ENCODE results near the gene SARDH.
"Not testable (repeated sequence)": the region's sequence is repeated elsewhere in the genome, so short reads cannot be mapped to it uniquely, and the experiment has no call there.

SARDH gene

DNA sequence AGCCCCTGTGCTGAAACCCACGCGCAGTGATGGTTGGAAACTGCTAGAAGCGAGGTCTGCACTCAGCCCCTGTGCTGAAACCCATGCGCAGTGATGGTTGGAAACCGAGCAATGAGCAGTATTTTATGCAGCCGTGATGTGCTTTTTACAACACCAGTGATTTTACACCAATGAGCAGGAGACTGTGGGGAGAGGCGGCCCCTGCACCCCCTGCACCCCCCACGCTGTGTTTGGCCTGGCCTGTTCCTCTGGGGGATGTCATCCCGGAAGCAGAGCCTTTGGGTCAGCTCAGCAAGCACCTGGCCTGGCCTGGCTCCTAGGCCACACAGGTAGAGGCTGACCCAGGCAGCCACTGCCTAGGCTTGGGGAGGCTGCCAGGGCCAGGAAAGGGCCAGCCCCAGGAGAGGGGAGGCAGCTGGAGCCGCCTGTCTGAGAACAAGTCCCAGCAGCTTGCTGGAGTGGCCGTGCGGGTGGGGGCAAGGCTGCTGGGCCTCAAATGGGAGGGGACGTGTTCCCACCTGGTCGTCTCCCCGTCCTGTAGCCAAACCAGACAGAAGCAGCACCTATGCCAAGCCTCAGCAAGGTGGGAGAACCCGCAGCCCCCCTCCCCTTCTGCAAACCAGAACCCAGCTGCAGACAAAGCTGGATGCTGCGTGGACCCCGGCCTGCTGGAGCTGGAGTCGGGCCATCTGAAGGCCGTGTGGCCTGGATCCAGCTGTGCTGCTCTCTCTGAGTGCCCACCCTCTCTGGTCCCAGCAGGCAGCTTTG is 55.1 kb downstream of the SARDH start:
- DNase-seq: no peak

DNA sequence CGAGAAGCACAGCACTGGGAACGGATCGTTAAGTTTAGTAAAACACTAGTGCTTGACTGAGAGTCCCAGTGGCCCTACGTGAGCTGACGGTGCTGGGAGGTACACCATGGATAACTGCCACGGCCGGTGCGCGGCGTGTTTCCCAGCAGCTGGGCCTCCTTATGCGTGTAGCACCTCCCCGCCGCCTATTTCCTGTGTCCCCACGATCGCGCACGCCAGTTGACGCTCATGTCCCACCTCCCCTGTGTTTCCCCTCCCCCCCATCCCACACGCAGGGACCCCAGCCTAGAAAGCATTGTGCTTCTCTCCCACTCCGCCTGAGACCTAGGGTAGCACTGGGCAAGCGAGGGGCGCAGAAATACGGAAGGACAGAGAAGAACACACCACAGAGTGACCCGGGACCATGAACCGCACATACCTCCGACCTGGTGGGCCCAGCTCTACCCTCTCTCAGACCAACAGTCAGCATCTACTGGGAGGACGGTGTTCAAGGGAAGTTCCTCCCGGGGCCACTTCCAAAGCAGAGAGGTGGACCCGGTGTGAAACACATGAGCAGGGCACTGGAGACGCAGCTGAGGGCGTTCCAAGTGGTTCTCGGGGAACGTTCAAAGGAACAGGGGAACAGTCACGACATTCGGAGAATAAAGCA is 56.4 kb downstream of the SARDH start:
- no peak for DNase-seq

DNA sequence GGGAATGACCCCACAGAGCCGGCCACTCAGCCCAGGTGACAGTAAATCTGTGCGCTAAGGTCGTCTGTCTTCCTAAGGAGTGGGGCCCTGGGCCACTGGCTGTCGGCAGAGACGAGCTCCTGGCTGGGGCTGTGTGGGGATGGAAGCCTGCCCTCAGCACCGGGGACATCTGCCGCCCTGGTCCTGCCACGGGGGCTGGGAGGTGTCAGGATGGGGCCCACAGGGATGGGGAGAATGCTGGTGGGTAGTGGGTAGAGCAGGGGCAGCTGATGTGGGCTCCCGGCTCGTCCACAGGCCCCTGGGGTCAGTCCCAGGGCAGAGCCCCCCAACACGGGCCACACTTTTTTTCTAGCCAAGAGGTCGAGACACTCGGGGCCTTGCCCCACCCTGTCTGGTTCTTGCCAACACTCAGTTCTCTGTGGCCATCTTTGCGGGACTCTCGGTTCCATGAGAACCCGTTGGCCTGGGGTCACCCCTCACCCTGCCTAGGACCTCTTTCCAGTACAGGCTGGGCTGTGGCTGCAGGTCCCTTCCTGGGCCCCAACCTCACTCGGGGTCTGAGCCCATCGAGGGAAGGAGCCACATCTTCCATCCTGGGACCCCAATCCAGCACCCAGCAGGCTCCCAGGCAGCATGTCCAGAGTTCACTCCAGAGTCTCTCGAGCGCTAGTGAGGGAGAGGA is 57.0 kb downstream of the SARDH start:
- DNase-seq: no peak

DNA sequence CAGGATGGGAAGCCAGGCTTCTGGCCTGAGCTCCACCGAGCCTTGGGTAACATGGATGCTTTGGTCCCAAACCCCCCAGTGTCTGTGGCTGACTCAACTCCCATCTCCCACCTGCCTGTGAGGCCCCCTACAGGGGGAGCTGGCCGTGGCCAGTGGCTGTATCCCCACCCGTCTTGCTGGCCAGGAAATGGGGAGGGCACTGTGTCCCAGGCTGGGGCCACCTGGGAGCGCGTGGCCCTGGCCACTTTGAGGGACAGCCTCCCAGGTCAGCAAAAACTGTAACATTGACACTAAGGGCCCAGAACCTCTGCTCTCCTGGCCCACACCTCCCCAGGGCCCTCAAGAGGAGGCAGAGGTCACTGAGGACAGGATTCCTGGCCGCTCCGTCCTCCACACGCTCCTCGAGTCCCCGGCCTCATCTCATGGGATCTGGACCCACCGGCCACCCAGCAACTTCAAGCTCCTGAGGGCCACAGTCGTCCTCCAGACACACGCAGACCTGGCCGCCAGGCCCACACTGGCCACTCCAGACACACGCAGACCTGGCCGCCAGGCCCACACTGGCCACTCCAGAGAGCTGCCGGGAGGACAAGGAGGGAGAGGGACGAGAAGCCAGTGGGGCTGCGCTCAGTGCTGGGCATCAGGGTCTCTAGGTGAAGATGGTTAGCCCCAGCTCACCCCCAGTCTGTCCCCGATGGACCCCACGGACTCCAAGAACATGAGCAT is 57.7 kb downstream of the SARDH start:
- no peak for DNase-seq

DNA sequence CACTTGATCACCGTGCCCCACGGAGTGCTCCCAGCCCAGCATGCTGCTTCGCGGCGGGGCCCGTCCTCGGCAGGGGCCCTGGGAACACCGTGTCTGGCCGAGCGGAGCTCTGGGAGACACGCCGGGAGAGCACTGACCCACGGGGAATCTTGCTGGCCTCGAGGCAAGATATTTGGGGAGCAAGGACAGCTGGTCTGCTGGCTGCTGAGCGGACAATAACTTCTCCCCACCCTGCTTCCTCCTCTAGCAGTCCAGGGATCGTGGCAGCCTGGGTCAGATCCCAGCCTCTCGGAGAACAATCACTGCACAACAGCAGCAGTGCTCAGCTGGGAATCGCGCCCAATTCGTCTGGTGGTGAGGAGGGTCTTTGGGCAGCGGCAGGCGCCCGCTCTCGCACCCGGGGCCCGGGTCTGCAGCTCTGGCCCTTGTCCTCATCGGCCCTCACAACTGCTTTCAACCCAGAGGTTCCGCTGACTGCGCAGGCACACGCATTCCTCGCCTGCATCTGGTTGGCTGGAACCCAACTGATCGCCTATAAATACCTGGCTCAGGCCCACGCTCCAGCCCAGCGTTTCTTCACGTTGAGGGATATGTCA is 58.6 kb downstream of the SARDH start:
- no peak for DNase-seq

DNA sequence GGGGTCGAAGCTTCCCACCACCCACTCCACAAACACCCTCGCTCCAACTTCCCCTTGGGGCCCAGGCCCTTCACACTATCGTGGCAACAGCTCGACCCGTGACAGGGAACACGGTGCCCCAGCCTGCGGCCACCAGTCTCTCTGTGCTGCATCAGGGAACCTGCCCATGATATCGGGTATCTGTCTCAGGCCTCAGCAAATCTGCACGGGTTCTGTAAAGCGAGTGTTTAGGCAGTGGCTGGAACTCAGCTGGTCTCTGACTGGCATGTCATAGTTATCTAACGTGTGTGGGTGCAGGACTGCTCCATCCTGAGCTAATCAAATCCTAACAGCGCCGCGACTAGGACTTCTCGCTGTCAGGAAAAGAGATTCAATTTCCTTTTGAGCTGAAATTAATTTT is 59.1 kb downstream of the SARDH start:
- DNase-seq: no peak

DNA sequence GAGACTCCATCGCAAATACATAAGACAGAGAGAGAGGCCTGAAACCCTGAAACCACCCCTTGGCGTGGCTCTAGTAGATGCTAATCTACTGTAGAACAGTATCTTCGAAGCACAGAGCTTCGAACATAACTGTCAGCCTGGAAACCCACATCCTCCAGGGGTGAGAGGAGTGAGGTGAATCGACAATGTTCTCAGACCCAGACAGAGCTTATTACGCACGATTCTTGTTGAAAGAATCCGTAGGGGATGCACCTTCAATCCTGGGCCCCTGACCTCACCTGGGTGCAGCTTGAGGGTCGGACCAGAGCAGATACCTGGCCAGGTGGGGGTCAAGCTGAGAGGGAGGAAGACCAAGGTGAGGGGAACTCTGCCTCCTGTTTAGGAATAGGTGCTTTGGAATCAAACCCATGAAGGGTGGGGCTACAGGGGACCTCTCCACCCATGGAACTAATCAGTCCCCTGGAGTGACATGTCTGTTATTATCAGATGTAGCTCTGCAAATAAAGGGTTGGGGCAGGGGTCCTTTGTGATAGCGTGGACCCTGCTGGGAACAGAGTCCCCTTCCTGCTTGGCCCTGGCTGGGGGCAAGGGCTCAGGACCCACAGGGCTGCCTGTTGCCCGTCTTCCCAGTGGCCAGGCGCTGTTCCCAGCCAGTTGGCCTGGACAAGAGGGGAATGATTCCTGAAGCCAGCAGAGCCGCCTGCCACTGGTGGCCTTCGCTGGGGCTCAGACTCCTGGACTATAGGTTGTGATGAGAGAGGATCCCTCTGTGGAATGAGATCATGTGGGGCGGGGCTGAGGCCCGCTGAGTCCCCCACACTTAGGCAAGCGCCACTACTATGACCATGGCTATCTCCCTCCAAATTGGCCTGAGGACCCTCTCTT is 60.8 kb downstream of the SARDH start:
- DNase-seq: no peak

DNA sequence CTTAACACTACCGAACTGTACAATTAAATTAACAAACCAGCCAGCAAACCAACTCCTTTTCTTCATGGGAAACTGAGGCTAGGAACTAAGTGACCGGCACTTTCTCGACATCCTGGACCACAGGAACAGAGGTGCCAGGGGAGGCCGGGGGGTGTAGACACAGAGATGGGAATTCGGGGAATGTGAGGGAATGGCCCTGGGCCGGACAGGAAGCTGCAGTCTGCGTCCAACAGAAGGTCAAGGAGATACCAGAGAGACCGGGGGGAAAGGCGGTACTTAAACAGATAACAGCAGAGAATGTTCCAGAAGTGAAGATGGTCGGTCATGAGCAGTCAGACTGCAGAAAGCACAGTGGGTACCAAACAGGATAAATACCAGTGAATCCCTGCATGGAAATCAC is 61.7 kb downstream of the SARDH start:
- no peak for DNase-seq

DNA sequence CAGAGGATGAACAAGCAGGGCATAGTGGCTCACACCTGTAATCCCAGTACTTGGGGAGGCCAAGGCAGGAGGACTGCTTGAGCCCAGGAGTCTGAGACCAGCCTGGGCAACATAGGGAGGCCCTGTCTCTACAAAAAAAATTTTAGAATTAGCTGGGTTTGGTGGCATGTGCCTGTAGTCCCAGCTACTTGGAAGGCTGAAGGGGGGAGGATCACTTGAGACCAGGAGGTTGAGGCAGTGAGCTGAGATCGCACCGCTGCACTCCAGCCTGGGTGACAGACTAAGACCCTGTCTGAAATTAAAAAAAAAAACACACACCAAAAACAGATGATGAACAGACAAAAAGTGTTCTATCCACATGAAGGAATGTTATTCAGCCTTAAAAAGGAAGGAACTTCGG is 62.4 kb downstream of the SARDH start:
- DNase-seq: not testable (repeated sequence)

DNA sequence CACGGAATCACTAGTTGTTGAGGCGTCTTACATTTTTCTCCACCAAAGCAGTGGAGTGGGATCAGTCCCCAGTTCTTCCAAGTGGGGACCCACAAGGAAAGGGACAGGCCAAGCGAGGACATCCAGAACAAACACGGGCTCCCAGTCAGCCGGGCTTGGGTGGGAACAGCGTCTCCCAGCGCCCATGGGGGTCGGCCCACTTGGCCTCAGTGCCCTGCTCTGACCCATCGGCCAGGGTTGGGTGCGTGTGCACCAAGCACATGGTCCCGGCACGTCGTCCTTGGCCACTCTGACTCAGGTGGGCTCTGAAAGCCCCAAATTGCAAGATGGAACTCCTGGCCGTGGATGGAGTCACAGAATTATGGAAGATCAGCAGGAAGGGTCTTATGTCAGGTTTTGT is 64.1 kb downstream of the SARDH start:
- DNase-seq: no peak

DNA sequence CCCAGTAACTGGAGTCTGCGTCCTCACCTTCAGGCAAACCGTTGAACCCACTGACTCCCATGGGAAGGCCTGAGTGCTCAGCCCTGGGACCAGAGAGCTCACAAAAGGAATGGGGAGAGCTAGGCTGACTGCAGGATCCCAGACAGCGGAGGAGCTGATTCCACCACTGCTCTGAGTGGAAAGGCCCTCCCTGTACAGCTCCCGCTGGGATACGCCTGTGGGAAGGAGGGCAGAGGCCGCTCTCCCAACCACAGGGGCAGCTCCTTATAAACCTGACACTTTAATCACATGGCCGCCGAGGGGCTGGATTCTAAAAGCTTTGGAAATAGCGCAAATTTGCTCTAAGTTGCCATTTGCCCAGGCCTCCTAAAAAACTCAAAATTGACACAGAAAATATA is 64.9 kb downstream of the SARDH start:
- DNase-seq: no peak

DNA sequence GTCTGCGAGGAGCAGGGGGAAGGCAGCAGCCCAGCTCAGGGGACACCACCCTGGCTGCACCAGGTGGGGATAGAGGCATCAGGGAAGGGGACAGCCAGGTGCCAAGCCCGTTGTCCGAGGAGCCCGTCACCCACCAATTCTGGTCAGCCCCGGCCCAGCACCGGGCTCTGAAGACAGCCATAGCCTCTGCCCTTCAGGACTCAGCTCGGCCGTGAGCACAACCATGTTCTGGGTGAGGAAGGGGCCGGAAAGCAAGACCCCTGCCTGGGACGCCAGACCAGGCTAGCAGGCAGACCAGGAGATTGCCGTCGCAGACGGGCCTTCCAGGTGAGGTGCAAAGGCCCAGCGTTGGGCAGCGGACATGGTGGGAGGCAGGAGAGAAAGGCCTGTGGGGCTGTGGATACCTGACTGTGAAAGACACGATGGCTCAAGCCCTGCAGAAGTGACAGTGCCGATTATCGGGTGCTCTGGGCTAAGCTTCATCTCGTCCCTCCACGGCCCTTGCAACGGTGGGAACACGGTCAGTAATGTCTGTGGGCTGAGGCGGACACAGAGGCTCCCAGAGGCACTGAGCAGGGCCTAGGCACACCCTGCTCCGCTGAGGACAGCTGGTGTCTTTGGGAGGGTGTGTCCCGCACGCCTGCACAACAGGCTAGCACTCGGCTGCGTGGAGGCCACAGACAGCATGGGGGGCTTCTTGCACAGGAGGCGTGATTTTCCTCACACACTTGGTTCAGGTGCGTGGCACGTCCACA is 65.5 kb downstream of the SARDH start:
- no peak for DNase-seq

DNA sequence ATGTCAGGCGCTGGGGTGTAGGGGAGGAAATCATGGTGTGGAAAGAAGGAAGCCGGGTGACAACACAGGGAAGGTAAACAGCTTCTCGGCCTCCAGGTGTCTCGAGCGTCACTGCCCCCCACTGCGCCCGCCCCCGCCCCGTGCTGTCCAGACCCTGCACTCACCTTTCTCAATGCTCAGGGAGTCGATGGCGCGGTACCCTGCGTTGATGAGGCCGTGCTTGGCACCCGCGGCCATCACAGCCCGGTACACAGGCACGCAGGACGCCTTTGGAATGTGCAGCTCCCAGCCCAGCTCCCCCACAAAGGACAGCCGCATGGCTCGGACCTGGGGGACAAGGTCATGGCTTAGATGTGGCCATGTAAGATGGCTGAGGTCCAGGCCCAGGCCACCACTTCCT is 66.8 kb downstream of the SARDH start:
- DNase-seq: no peak

DNA sequence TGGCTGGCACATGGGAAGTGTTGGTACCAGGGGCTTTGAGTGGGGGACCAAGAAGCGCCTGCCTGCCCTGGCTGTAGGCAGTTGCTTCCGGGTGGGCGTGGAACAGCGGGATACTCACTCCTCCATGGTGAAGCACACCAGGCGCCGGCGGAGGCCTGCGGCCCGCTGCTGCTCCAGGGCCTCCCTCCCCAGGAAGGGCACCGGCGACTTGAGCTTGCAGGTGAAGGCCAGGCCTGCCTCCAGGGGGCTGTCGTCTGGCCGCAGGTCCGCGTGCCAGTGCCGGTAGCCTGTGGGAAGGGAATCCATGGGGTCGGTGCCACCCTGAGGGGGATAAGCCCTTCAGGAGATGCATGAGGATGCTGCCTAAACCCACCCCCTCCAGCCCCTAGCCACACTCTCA is 67.7 kb downstream of the SARDH start:
- no peak for DNase-seq

DNA sequence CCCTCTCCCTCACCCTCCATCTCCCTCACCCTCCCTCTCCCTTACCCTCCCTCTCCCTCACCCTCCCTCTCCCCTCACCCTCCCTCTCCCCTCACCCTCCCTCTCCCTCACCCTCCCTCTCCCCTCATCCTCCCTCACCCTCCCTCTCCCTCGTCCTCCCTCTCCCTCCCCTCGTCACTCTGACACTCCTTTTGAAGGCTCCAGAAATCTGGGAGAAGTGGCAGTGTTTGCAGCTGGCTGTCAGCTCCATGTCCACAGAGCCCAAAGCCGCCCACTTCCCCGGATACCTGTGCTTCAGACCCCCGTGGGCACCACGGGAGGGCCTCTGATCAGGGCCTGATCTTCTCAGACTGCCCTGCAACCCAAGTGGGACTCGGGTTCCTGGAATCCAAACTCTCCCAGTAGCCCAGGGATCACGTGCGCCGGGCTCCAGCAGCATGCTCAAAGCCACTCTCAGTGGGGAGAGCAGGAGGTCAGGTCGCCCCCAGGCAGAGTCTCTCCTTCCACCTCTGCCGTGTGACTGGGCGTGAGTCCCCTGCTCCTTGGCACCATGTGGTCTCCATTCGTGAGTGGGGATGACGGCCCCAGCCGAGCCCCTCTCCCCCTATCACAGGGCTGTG is 68.9 kb downstream of the SARDH start:
- DNase-seq: no peak

DNA sequence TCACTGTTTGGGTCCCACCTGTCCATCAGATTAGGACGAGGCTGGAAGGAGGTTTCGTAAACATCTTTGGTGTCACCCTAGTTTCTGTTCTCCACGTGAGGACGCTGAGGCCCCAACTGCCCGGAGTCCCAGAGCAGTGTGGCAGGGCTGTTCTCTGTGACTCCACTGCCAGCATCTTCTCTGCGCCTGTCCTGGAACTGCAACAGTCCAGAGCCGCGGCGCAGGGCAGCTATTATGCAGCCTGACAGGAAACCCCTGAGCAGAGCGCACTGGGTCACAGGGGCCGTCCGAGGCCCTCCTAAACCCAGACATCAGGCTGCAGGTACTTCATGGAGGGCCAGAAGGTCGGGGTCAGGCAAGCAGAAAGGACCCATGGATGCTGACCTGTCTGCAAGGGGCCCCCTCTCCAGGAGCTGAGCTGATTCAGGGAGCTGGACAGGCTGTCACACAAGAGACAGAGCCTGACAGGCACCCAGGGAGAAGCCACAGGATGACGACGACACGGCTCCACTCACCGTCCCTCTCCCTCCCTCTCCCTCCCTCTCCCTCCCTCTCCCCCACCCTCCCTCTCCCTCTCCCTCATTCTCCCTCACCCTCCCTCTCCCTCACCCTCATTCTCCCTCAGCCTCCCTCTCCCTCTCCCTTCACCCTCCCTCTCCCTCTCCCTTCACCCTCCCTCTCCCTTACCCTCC is 70.2 kb downstream of the SARDH start:
- DNase-seq: no peak

DNA sequence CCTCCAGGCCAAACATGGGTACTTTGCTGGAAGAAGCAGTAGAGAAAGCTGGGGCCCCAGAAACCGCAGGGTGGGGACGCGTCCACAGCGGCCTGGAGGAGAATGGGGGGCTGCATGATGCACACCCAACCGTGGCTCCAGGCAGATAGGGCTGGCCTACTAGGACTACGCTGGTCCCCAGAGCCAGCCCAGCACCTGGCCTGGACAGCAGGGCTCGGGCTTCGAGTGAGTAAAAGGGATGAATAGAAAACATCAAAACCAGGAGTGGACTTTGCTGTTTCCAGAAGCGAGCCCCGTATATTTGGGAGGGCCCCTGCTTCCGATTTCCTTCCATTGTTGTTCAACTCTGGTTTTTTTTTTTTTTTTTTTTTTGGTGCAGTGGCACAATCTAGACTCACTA is 71.3 kb downstream of the SARDH start:
- DNase-seq: no peak

DNA sequence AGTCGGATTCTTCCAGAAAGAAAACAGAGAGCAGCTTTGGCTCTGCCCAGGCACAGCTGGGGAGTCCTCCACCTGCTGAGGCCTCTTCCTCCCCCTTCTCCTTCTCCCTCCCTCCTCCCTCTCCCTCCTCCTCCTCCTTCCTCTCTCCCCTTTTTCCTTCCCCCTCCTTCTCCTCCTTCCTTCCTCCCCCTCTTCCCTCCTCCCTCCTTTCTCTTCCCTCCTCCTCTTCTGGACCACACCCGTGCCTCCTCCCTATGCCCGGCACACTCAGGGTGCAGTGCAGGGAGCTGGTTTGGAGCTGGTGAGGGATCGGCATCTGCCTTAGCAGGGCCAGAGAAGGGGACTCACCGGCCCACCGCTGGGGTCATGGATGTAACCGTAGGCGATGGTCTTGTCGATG is 71.8 kb downstream of the SARDH start:
- DNase-seq: no peak

DNA sequence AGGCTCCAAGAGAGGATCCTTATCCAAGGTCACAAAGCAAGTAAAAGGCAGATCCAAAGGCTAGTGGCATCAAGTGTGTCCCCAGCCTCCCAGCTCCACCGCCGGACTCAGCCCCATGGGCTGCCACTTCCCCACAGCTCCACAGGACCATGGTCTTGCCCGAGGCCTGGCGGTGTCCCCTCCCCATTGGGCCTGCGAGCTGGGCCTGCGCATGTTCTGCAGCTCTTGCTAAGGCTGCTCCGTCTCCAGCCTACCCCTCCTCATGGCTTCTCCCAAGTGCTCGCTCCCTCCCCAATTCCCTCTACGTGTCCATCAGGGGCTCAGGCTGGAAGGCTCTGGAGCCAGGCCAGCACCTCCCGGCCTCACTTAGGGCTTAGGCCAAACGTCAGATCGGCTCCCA is 72.6 kb downstream of the SARDH start:
- no peak for DNase-seq

DNA sequence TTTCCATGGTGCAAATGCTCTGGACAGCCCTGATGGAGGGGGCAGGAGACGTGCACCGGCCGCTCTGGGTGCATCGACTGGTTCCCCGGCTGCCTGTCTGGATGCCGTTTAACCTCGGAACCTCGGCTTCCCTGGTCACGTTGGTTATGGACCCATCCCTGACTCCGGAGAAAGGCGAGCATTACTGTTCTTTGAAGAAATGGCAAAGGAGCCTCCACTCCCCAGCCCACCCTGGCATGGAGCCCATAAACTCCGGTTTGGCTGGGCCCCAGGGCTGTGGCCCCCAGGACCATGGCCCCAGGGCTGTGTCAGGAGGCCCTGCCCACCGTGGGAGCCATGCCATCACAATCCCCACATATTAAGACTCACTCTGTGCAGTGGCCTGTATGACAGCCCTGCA is 73.1 kb downstream of the SARDH start:
- DNase-seq: no peak

Data from SIG-M5 (cell line).